H9 (cell line): Measurements from ENCODE around the gene NCKAP5. TPM values are rescaled to one million over a fixed set of nuclear protein-coding genes. Genes with fewer than 3 reads are reported as not detected.

Experiments used
- DNase-seq: peaks from one replicate; pipeline ENCODE4 v3.0.0-alpha.2; 2017
- H2AFZ ChIP-seq: one replicate; pipeline ENCODE4 v1.6.1; 2013; ENCODE audit warnings: mild to moderate bottlenecking, low read length, control low read depth, moderate library complexity
- H2AK5ac ChIP-seq: 2 replicates; pipeline ENCODE4 v1.6.1; 2013; ENCODE audit warnings: low read length, control low read depth, mixed read lengths; ENCODE audit not compliant: insufficient read length
- H2BK120ac ChIP-seq: one replicate; pipeline ENCODE4 v1.6.1; 2013; ENCODE audit warnings: low read depth, mild to moderate bottlenecking, low read length, control low read depth, inconsistent platforms; ENCODE audit not compliant: poor library complexity, severe bottlenecking
- H2BK12ac ChIP-seq: 2 replicates; pipeline ENCODE4 v1.6.1; 2013; ENCODE audit warnings: low read length, control low read depth, mixed read lengths, low read depth; ENCODE audit not compliant: insufficient read length
- H2BK15ac ChIP-seq: 2 replicates; pipeline ENCODE4 v1.6.1; 2013; ENCODE audit warnings: low read depth, low read length, control low read depth
- H2BK20ac ChIP-seq: one replicate; pipeline ENCODE4 v1.6.1; 2013; ENCODE audit warnings: low read depth, mild to moderate bottlenecking, low read length, control low read depth, inconsistent platforms; ENCODE audit not compliant: poor library complexity, severe bottlenecking
- H2BK5ac ChIP-seq: 2 replicates; pipeline ENCODE4 v1.6.1; 2013; ENCODE audit warnings: low read length, control low read depth, mixed read lengths; ENCODE audit not compliant: insufficient read length
- H3K14ac ChIP-seq: 2 replicates; pipeline ENCODE4 v1.6.1; 2013; ENCODE audit warnings: low read length, control low read depth; ENCODE audit not compliant: insufficient read depth
- H3K18ac ChIP-seq: 2 replicates; pipeline ENCODE4 v1.6.1; 2013; ENCODE audit warnings: low read depth, mild to moderate bottlenecking, mixed read lengths, low read length, control low read depth; ENCODE audit not compliant: insufficient read length
- H3K23ac ChIP-seq: 2 replicates; pipeline ENCODE4 v1.6.1; 2013; ENCODE audit warnings: low read length, control low read depth, mixed read lengths, low read depth; ENCODE audit not compliant: insufficient read length
- H3K23me2 ChIP-seq: 2 replicates; pipeline ENCODE4 v1.6.1; 2013; ENCODE audit warnings: low read depth, mild to moderate bottlenecking, mixed read lengths, low read length, control low read depth; ENCODE audit not compliant: insufficient read length, poor library complexity, severe bottlenecking
- H3K27ac ChIP-seq: 2 replicates; pipeline ENCODE4 v1.5.1; 2013; ENCODE audit warnings: low read length, control low read depth, mixed read lengths, low read depth; ENCODE audit not compliant: insufficient read length
- H3K27me3 ChIP-seq: 2 replicates; pipeline ENCODE4 v1.6.1; 2013; ENCODE audit warnings: low read length, control low read depth, inconsistent platforms; ENCODE audit not compliant: insufficient read depth
- H3K4ac ChIP-seq: 2 replicates; pipeline ENCODE4 v1.6.1; 2013; ENCODE audit warnings: low read depth, mild to moderate bottlenecking, control low read depth, inconsistent platforms, low read length, moderate library complexity
- H3K4me1 ChIP-seq: 2 replicates; pipeline ENCODE4 v1.6.1; 2013; ENCODE audit warnings: low read length, control low read depth, inconsistent platforms; ENCODE audit not compliant: insufficient read depth
- H3K4me2 ChIP-seq: 2 replicates; pipeline ENCODE4 v1.6.1; 2013; ENCODE audit warnings: low read length, control low read depth, mixed read lengths; ENCODE audit not compliant: insufficient read length, insufficient read depth
- H3K56ac ChIP-seq: 2 replicates; pipeline ENCODE4 v1.6.1; 2013; ENCODE audit warnings: low read depth, mild to moderate bottlenecking, mixed read lengths, low read length, control low read depth; ENCODE audit not compliant: insufficient read length
- H3K79me1 ChIP-seq: 2 replicates; pipeline ENCODE4 v1.6.1; 2013; ENCODE audit warnings: low read depth, mild to moderate bottlenecking, moderate library complexity, low read length, control low read depth, inconsistent platforms; ENCODE audit not compliant: insufficient read depth, poor library complexity, severe bottlenecking
- H3K79me2 ChIP-seq: 2 replicates; pipeline ENCODE4 v1.6.1; 2013; ENCODE audit warnings: low read length, control low read depth, inconsistent platforms; ENCODE audit not compliant: insufficient read depth
- H3K9ac ChIP-seq: 2 replicates; pipeline ENCODE4 v1.6.1; 2013; ENCODE audit warnings: low read length, control low read depth, mixed read lengths; ENCODE audit not compliant: insufficient read length; ENCODE audit errors: extremely low read depth
- H3K9me3 ChIP-seq: one replicate; pipeline ENCODE4 v1.6.1; 2013; ENCODE audit warnings: low read depth, low read length, inconsistent platforms; ENCODE audit not compliant: control insufficient read depth
- H3T11ph ChIP-seq: one replicate; pipeline ENCODE4 v1.6.1; 2013; ENCODE audit warnings: mild to moderate bottlenecking, low read length, control low read depth, inconsistent platforms
- H4K20me1 ChIP-seq: one replicate; pipeline ENCODE4 v1.6.1; 2013; ENCODE audit not compliant: control insufficient read depth, insufficient read length, insufficient read depth
- H4K5ac ChIP-seq: 2 replicates; pipeline ENCODE4 v1.6.1; 2013; ENCODE audit warnings: low read depth, mild to moderate bottlenecking, mixed read lengths, low read length, control low read depth; ENCODE audit not compliant: insufficient read length
- H4K8ac ChIP-seq: replicated peaks from 2 replicates; pipeline ENCODE4 v1.6.1; 2013; ENCODE audit warnings: low read length, control low read depth, mixed read lengths, low read depth; ENCODE audit not compliant: insufficient read length
- H4K91ac ChIP-seq: 2 replicates; pipeline ENCODE4 v1.6.1; 2013; ENCODE audit warnings: low read depth, mild to moderate bottlenecking, moderate library complexity, mixed read lengths, low read length, control low read depth; ENCODE audit not compliant: insufficient read length
- H3K27ac Mint-ChIP-seq, 3 experiments: 2 replicates in 2 of 3; 3 replicates in 1 of 3; pipeline ENCODE4 v1.8.0; 2020 to 2021; ENCODE audit warnings: mixed read lengths in 3 of 3, mild to moderate bottlenecking in 1 of 3, moderate library complexity in 1 of 3
- H3K27me3 Mint-ChIP-seq: 2 replicates; pipeline ENCODE4 v1.8.0; 2021; ENCODE audit warnings: low read depth, mild to moderate bottlenecking, moderate library complexity, mixed read lengths
- H3K36me3 Mint-ChIP-seq, 3 experiments: 2 replicates in 2 of 3; 3 replicates in 1 of 3; pipeline ENCODE4 v1.8.0; 2020 to 2021; ENCODE audit warnings: low read depth in 3 of 3, mixed read lengths in 3 of 3; ENCODE audit not compliant: insufficient read depth in 1 of 3
- H3K4me1 Mint-ChIP-seq, 2 experiments: 2 replicates each; pipeline ENCODE4 v1.8.0; 2020; ENCODE audit warnings: mixed read lengths in 2 of 2
- H3K4me3 Mint-ChIP-seq, 2 experiments: 2 replicates in 1 of 2; 3 replicates in 1 of 2; pipeline ENCODE4 v1.8.0; 2020 to 2021; ENCODE audit warnings: mild to moderate bottlenecking in 2 of 2, mixed read lengths in 2 of 2, moderate library complexity in 1 of 2
- H3K9me3 Mint-ChIP-seq, 2 experiments: 2 replicates in 1 of 2; 3 replicates in 1 of 2; pipeline ENCODE4 v1.8.0; 2020; ENCODE audit warnings: mild to moderate bottlenecking in 2 of 2, mixed read lengths in 2 of 2, moderate library complexity in 1 of 2
- WGBS: extraction: QIAGEN DNeasy Blood & Tissue Kit; methylation state at CpG from one replicate; pipeline ENCODE4 v1.1.7; 2013; ENCODE audit warnings: missing lambda C conversion rate, low lambda C conversion rate, mixed read lengths; ENCODE audit not compliant: insufficient read length; ENCODE audit errors: extremely low coverage; 5-methylcytosine and 5-hydroxymethylcytosine counted together
- total RNA-seq: library from RNA; stranded (reverse); gene quantifications from 2 replicates; pipeline ENCODE4 v1.2.1, GENCODE V29; 2021
- TF ChIP-seq, protein P1 (sequence below): fragments of 200-600 bp; sonication (generic); conservative IDR thresholded peaks from 3 replicates; pipeline ENCODE4 v1.8.0; 2021; ENCODE audit warnings: antibody characterized with exemption, mild to moderate bottlenecking

The NCKAP5 gene
- total RNA-seq, 1 experiment from 2014 or later: 0.26 TPM

- Histone ChIP-seq H3K23ac (no peak overlapping the region), H3K79me2 (no peaks in the 10 kb centered on the region), H2AK5ac (no peak overlapping the region), H3K79me1 (no peaks in the 10 kb centered on the region), H4K8ac (no peak overlapping the region), H3K9ac (no peak overlapping the region), H2BK20ac (no peak overlapping the region), H3K4me2 (no peak overlapping the region), H3K23me2 (no peaks in the 10 kb centered on the region), H3K27me3 (no peaks in the 10 kb centered on the region), H4K20me1 (no peaks in the 10 kb centered on the region), H2BK12ac (no peak overlapping the region), H2BK120ac (no peak overlapping the region), H4K91ac (no peak overlapping the region), H3T11ph (no peak overlapping the region), H2BK5ac (no peak overlapping the region), H3K4me1 (no peaks in the 10 kb centered on the region), H2BK15ac (no peak overlapping the region), H3K56ac (no peak overlapping the region), H3K4ac (no peak overlapping the region), H4K5ac (no peak overlapping the region), H3K14ac (no peak overlapping the region), H3K18ac (no peak overlapping the region), H3K27ac (no peak overlapping the region), H3K9me3 (no peaks in the 10 kb centered on the region), H2AFZ (no peak overlapping the region)
- Mint-ChIP-seq H3K4me3 (no peak overlapping the region), H3K27me3 (no peaks in the 10 kb centered on the region), H3K27ac (no peak overlapping the region), H3K4me1 (peaks cover 4% of the 10 kb centered on the region in 2 experiments; a peak in 3 of 4 replicates), H3K9me3 (no peaks in the 10 kb centered on the region; a peak in 2 of 5 replicates), H3K36me3 (0 out of 7 replicates have a peak, but pooled peaks cover 0 to 1% (median 0%) of the 10 kb centered on the region in 3 experiments)
- DNase-seq: no peak
- TF ChIP-seq, protein P1, sequence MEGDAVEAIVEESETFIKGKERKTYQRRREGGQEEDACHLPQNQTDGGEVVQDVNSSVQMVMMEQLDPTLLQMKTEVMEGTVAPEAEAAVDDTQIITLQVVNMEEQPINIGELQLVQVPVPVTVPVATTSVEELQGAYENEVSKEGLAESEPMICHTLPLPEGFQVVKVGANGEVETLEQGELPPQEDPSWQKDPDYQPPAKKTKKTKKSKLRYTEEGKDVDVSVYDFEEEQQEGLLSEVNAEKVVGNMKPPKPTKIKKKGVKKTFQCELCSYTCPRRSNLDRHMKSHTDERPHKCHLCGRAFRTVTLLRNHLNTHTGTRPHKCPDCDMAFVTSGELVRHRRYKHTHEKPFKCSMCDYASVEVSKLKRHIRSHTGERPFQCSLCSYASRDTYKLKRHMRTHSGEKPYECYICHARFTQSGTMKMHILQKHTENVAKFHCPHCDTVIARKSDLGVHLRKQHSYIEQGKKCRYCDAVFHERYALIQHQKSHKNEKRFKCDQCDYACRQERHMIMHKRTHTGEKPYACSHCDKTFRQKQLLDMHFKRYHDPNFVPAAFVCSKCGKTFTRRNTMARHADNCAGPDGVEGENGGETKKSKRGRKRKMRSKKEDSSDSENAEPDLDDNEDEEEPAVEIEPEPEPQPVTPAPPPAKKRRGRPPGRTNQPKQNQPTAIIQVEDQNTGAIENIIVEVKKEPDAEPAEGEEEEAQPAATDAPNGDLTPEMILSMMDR: no peak
- WGBS: no CpG with 5 or more reads among the region's 1 CpG
Measured at GRCh38 chr2:132766573-132766972, 801.7 kb downstream of the NCKAP5 start.
